Measurements from ENCODE around the gene CYCS.
"Not testable (repeated sequence)": the region's sequence is repeated elsewhere in the genome, so short reads cannot be mapped to it uniquely, and the experiment has no call there.

Gene CYCS

GRCh38 chr7:25134358-25135010 is 9.4 kb upstream of the CYCS start:
- no peak for TF ChIP-seq GATA1 (IDR thresholded peaks at IDR 0.05; ENCODE audit: low read depth, low read length)
- no peak for DNase-seq

- TF ChIP-seq GATA1 (IDR thresholded peaks at IDR 0.05; ENCODE audit: low read depth, low read length) (no peak), POLR2A (IDR thresholded peaks at IDR 0.05; ENCODE audit: low read length) (no peak)
- no peak for DNase-seq
These were observed 7.4 kb upstream of the CYCS start for GRCh38 chr7:25132430-25132829.

- TF ChIP-seq POLR2A (IDR thresholded peaks at IDR 0.05; ENCODE audit: low read length) (no peak), GATA1 (IDR thresholded peaks at IDR 0.05; ENCODE audit: low read depth, low read length) (no peak)
- peak in 1 of 2 experiments; percentile 24 for DNase-seq
These were observed 1.7 kb upstream of the CYCS start for GRCh38 chr7:25126751-25127150.

- DNase-seq, result peak; percentile 67 to 76
- TF ChIP-seq GATA1 (IDR thresholded peaks at IDR 0.05; ENCODE audit: low read depth, low read length), result no peak
- TF ChIP-seq POLR2A (IDR thresholded peaks at IDR 0.05; ENCODE audit: low read length), result no peak
These were observed 459 bp downstream of the CYCS start for GRCh38 chr7:25124465-25125136.

GRCh38 chr7:25122373-25122772 is 2.7 kb downstream of the CYCS start:
- TF ChIP-seq GATA1 (IDR thresholded peaks at IDR 0.05; ENCODE audit: low read depth, low read length), result no peak
- no peak for TF ChIP-seq POLR2A (IDR thresholded peaks at IDR 0.05; ENCODE audit: low read length)
- no peak for DNase-seq

GRCh38 chr7:25121599-25121998 is 3.5 kb downstream of the CYCS start:
- DNase-seq, result no peak
- TF ChIP-seq POLR2A (IDR thresholded peaks at IDR 0.05; ENCODE audit: low read length), result no peak
- no peak for TF ChIP-seq GATA1 (IDR thresholded peaks at IDR 0.05; ENCODE audit: low read depth, low read length)

GRCh38 chr7:25119102-25119501 is 6.0 kb downstream of the CYCS start:
- no peak for TF ChIP-seq GATA1 (IDR thresholded peaks at IDR 0.05; ENCODE audit: low read depth, low read length)
- TF ChIP-seq POLR2A (IDR thresholded peaks at IDR 0.05; ENCODE audit: low read length), result no peak
- DNase-seq, result no peak

GRCh38 chr7:25118048-25118753 is 6.9 kb downstream of the CYCS start:
- no peak for DNase-seq
- TF ChIP-seq GATA1 (IDR thresholded peaks at IDR 0.05; ENCODE audit: low read depth, low read length) (no peak), POLR2A (IDR thresholded peaks at IDR 0.05; ENCODE audit: low read length) (no peak)

GRCh38 chr7:25117226-25118047 is 7.6 kb downstream of the CYCS start:
- no peak for TF ChIP-seq GATA1 (IDR thresholded peaks at IDR 0.05; ENCODE audit: low read depth, low read length)
- peak; percentile 52 for TF ChIP-seq POLR2A (IDR thresholded peaks at IDR 0.05; ENCODE audit: low read length)
- DNase-seq, result no peak

- no peak for DNase-seq
- no peak for TF ChIP-seq POLR2A (IDR thresholded peaks at IDR 0.05; ENCODE audit: low read length)
- no peak for TF ChIP-seq GATA1 (IDR thresholded peaks at IDR 0.05; ENCODE audit: low read depth, low read length)
These were observed 8.4 kb downstream of the CYCS start for GRCh38 chr7:25116621-25117020.

- DNase-seq, result not testable (repeated sequence)
These were observed 14.5 kb downstream of the CYCS start for GRCh38 chr7:25110514-25110913.

- TF ChIP-seq GATA1 (IDR thresholded peaks at IDR 0.05; ENCODE audit: low read depth, low read length) (no peak), POLR2A (IDR thresholded peaks at IDR 0.05; ENCODE audit: low read length) (no peak)
- no peak for DNase-seq
These were observed 15.8 kb downstream of the CYCS start for GRCh38 chr7:25109276-25109675.

- DNase-seq, result peak; percentile 64 to 84
- TF ChIP-seq GATA1 (IDR thresholded peaks at IDR 0.05; ENCODE audit: low read depth, low read length), result no peak
- TF ChIP-seq POLR2A (IDR thresholded peaks at IDR 0.05; ENCODE audit: low read length), result no peak
These were observed 19.1 kb downstream of the CYCS start for GRCh38 chr7:25105911-25106310.

- no peak for DNase-seq
- TF ChIP-seq POLR2A (IDR thresholded peaks at IDR 0.05; ENCODE audit: low read length) (no peak), GATA1 (IDR thresholded peaks at IDR 0.05; ENCODE audit: low read depth, low read length) (no peak)
These were observed 21.3 kb downstream of the CYCS start for GRCh38 chr7:25103773-25104172.
